Uterus (tissue), 4 donors: ENCODE data around the gene TLE5. TPM values are rescaled to one million over a fixed set of nuclear protein-coding genes. Genes with fewer than 3 reads are reported as not detected.

Source experiments
- DNase-seq, 2 donors: peaks; one replicate each; pipeline ENCODE4 v3.0.0-alpha.2; 2019 to 2020
- H3K27ac ChIP-seq, 2 donors: fragments of 200-600 bp; sonication (generic); 1 replicate in 1 of 2; 2 replicates in 1 of 2; pipeline ENCODE4 v1.5.1; 2016 to 2018
- H3K27me3 ChIP-seq, 2 donors: fragments of 200-600 bp; sonication (generic); one replicate each; pipeline ENCODE4 v1.5.1; 2018 to 2019; ENCODE audit warnings: control low read depth in 1 of 2
- H3K36me3 ChIP-seq, 2 donors: fragments of 200-600 bp; sonication (generic); one replicate each; pipeline ENCODE4 v1.5.1; 2019; ENCODE audit warnings: control low read depth in 1 of 2
- H3K4me1 ChIP-seq, 2 donors: fragments of 200-600 bp; sonication (generic); one replicate each; pipeline ENCODE4 v1.5.1; 2018 to 2019; ENCODE audit warnings: control low read depth in 1 of 2
- H3K4me3 ChIP-seq, 2 donors: fragments of 200-600 bp; sonication (generic); 1 replicate in 1 of 2; 2 replicates in 1 of 2; pipeline ENCODE4 v1.5.1; 2018 to 2019; ENCODE audit warnings: mild to moderate bottlenecking in 1 of 2
- H3K9me3 ChIP-seq, 2 donors: fragments of 200-600 bp; sonication (generic); one replicate each; pipeline ENCODE4 v1.5.1; 2019; ENCODE audit warnings: control low read depth in 1 of 2
- CTCF ChIP-seq, 4 experiments: fragments of 200-600 bp in 2 of 4; fragments of 450-650 bp in 2 of 4; sonication (generic) in 2 of 4; IDR thresholded peaks; one replicate each; pipeline ENCODE4 v1.5.1; 2016 to 2019; ENCODE audit warnings: antibody characterized with exemption in 4 of 4, mild to moderate bottlenecking in 2 of 4, moderate library complexity in 1 of 4
- POLR2A ChIP-seq, 2 donors: fragments of 450-650 bp; IDR thresholded peaks; one replicate each; pipeline ENCODE4 v1.6.1; 2016; ENCODE audit warnings: antibody characterized with exemption in 2 of 2, mild to moderate bottlenecking in 1 of 2, moderate library complexity in 1 of 2
- intact Hi-C: fragments of 100-400 bp; cut with DNase I; formaldehyde crosslinking; loops from one replicate; pipeline ENCODE4 v1.15.1; 2023; ENCODE audit warnings: low total_unique reads
- total RNA-seq, 4 donors: library from RNA; depleted of rRNA in 3 of 4; stranded (reverse); fragments of >200 nt in 3 of 4; gene quantifications; one replicate each; pipeline versions ENCODE4 v1.1.0 to v1.2.4, GENCODE V29; 2014 to 2023
- donor health status: DM: yes; HTN: yes; CAD: no.

TLE5 gene
- 100 to 1,000 TPM in 3 of 4 donors, 10 to 100 TPM in 1; 86.1 to 644 (median 429) TPM for total RNA-seq

- peak in 1 of 2 donors; percentile 74 for DNase-seq
- intact Hi-C loops: no loop called here
- Histone ChIP-seq H3K4me3 (peak within 1 kb of the TSS; percentile 85 to 97), H3K36me3 (no peaks in the 10 kb centered on the region), H3K9me3 (no peaks in the 10 kb centered on the region), H3K4me1 (peaks cover 5 to 26% of the 10 kb centered on the region in 2 donors), H3K27me3 (no peaks in the 10 kb centered on the region), H3K27ac (peak within 1 kb of the TSS; percentile 98 to 99)
- TF ChIP-seq CTCF (IDR thresholded peaks at IDR 0.05) (peak in 1 of 4 experiments; percentile 5), POLR2A (IDR thresholded peaks at IDR 0.05) (peak in 1 of 2 donors; percentile 54)
Measured at GRCh38 chr19:3062165-3063105, at the start of gene TLE5. TLE5 (minus strand) TSS chr19:3062495; CDS start chr19:3062200, 295 bp downstream.

DNA sequence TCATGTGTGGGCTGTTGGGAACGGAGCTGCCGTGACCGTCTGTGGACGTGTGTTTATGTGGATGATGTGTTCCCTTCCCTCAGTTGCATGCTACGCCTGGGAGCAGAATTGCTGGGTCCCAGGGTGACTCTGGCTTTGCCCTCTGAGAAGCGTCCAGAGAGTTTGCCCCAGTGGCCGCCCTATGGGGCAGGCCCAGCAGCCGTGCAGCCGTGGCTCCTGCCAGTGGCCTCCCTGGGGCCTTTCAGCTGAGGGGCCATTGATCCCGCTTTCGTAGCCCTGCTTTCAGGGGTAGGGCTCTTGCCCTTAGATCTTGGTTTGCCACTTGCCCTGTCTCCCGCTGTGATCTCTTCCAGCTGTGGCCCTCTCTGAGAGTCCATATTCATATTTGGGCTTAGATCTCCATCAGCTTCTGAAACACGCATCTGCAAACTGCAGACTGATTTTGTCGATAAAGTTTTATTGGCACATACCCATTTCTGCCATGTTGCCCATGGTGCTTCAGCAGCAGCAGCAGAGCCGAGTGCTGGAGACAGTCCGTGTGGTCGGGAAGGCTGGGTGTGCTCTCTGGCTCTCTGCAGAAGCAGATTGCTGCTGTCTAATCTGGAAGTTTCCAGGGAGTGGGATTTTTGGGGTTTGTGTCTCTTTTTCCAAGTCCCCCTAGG is 49.4 kb upstream of the TLE5 start:
- Histone ChIP-seq H3K9me3 (no peaks in the 10 kb centered on the region), H3K27ac (no peak overlapping the region), H3K36me3 (no peaks in the 10 kb centered on the region), H3K4me3 (no peak overlapping the region), H3K4me1 (no peaks in the 10 kb centered on the region), H3K27me3 (no peaks in the 10 kb centered on the region)
- DNase-seq: no peak
- TF ChIP-seq POLR2A (IDR thresholded peaks at IDR 0.05): no peak
- no peak for TF ChIP-seq CTCF (IDR thresholded peaks at IDR 0.05)
- intact Hi-C loops: no loop called here

DNA sequence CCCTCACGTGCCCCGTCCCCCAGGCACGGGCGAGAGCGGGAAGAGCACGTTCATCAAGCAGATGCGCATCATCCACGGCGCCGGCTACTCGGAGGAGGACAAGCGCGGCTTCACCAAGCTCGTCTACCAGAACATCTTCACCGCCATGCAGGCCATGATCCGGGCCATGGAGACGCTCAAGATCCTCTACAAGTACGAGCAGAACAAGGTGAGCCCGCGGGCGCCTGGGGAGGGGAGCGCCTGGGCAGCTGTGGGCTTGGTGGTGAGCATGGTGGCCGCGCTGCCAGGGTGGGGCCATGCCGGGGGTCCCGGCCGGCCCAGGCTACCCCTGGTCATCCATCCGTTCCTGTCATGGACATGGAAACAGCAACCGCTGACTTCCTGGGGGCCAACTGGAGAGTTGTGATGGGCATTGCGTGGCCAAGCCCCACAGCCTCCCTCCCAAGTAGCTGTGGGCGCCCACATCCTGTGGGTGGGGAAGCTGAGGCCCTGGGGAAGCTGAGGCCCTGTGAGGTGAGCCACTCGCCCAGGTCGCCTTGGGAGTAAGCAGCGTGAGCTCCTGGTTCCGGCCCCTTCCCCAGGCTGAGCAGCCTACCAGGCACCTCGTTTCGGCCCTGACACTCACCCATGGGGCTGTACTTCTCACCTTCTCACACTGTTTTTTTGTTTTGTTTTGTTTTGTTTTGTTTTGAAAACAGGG is 48.0 kb upstream of the TLE5 start:
- Histone ChIP-seq H3K9me3 (no peaks in the 10 kb centered on the region), H3K27ac (no peak overlapping the region), H3K4me3 (no peak overlapping the region), H3K27me3 (no peaks in the 10 kb centered on the region), H3K36me3 (no peaks in the 10 kb centered on the region), H3K4me1 (no peaks in the 10 kb centered on the region)
- no peak for TF ChIP-seq CTCF (IDR thresholded peaks at IDR 0.05)
- no peak for TF ChIP-seq POLR2A (IDR thresholded peaks at IDR 0.05)
- DNase-seq: no peak
- intact Hi-C loops: no loop called here

DNA sequence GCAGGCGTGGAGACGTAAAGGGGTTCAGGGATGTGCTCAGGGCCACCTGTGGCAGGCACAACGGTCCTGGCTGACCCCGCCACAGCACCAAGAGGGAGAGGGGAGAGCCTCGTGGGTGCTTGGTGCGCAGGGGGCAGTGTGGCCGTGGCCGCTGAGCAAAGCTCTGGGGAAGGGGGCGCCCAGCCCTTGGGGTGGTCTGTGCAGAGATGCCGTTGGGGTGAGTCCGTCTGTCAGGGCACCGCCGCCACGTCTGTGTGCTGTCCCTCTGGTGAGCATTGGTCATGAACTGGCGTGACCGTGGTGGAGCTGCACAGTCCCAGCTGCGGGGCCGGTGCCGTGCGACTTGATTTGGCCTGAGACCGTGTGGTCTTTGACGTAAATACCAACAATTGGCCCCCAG is 47.2 kb upstream of the TLE5 start:
- TF ChIP-seq POLR2A (IDR thresholded peaks at IDR 0.05) (no peak), CTCF (IDR thresholded peaks at IDR 0.05) (no peak)
- intact Hi-C loops: loop anchor here (10.0 kb wide), 1 partner anchor 155 kb away; no protein-coding TSS in a partner anchor
- no peak overlapping the region for H3K27ac ChIP-seq
- H3K36me3 ChIP-seq: no peaks in the 10 kb centered on the region
- no peaks in the 10 kb centered on the region for H3K9me3 ChIP-seq
- no peaks in the 10 kb centered on the region for H3K27me3 ChIP-seq
- H3K4me3 ChIP-seq: no peak overlapping the region
- DNase-seq: no peak
- peaks cover 0 to under 1% of the 10 kb centered on the region in 2 donors for H3K4me1 ChIP-seq
